CMK (cell line): ENCODE measurements around the gene DHX38.
"Not testable (repeated sequence)": the region's sequence is repeated elsewhere in the genome, so short reads cannot be mapped to it uniquely, and the experiment has no call there.

Experiments
- DNase-seq: peaks from one replicate; pipeline ENCODE4 v3.0.0-alpha.2; 2010; ENCODE audit warnings: low read depth

Gene DHX38

DNA sequence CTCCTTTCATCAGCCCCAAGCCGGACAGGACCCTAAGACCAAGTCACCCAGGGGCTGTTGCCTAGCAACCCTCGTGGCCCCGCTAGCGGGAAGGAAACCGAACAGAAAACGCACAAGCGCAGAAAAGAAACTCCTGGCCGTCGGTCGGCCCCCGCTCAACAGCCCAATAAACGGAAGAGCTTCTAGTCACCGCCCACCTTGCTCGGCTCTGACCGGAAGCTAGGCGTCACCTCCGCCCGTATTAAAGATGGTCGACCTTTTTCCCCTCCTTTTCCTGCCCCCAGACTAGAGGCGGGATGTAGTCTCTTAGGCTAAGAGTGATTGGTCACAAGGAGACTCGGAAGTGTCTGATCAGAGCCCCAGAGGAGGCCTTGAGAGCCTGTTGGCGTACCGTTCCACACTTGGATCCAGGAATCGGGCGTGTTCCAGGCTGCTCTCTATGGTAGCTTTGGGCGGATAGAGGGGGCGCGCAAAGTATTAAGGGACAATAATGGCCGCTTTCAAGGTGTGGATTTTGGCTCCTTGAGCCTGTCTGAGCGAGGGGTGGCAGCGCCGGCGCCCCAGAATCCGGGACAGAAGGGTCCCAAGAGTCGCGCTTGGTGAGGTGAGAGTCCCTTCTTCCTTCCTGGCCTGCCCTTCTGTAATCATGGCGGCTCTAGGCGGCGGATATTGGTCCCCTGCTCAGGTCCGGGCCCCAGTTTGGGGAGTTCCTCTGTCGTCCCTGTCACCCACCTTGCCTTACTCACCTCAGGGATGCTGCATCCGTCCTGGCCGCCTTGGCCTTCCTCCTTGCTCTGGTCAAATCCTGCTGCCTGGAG is at the start of gene DHX38, which contains the start of gene TXNL4B:
TSS of gene DHX38 (plus strand) at position 400 of the 818 bp plus-strand sequence. CDS start 2,311 bp downstream, outside the sequence.
TSS of gene TXNL4B (minus strand) at position 173 of the 818 bp plus-strand sequence. CDS start 2,871 bp downstream, outside the sequence.
- peak; percentile 93 for DNase-seq

DNA sequence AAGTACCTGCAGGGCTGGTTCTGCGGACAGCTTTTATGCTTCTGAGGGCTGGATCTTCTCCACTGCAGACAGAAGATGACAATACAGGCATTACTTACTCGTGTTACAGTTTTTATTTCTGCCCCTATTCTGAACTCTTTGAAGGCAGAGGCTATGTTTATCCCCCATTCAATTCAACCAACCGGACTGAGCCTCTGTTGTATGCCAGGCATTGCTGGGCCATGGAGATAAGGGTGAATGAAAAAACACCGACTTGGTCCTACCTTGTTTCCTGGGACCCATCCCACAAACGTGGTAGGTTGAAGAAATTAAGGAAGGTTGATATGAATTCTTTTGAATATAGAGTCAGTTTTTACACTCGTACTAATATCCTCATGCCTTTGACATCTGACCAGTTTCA is 49.4 kb upstream of the DHX38 start:
- DNase-seq = no peak

GRCh38 chr16:72044825-72045359 is 48.8 kb upstream of the DHX38 start:
- DNase-seq = no peak

DNA sequence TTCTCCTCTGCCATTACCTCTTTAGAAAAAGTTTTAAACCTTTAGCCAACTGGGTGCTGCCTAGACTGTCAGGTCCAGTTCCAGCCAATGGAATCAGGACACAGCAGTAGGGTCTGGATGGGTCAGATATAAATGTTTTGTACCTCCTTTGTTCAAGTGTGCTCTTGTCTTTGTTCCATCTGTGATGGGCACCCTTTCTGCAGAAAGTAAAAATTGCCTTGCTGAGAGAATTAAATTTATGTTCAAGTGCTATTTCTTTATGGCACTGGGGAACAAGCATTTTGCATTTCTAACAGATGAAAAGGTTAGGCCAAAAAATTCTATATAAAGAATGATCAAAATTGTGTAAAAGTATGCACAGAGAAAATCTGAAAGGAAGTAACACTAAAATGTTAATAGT is 44.5 kb upstream of the DHX38 start:
- DNase-seq = no peak

- DNase-seq = no peak
Observed at GRCh38 chr16:72050769-72051464, 42.7 kb upstream of the DHX38 start.

DNA sequence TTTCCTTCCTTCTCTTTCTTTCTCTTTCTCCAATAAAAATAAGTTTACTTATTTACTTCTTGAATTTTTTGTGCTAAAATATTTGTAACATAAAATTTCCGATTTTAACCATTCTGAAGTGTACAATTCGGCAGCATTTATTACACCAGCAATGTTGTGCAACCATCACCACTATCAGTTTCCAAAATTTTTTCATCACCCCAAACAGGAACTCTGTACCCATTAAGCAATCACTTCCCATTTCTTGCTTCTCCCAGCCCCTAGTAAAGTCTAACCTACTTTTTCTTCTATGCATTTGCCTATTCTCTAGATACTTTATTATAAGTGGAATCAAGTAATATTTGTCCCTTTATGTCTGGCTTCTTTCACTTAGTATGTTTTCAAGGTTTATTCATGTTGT is 41.8 kb upstream of the DHX38 start:
- no peak for DNase-seq

GRCh38 chr16:72054254-72054847 is 39.3 kb upstream of the DHX38 start, which contains the start of gene HP:
Gene HP (plus strand): TSS chr16:72054505. CDS start chr16:72054653, 148 bp downstream.
- DNase-seq = not testable (repeated sequence)

- no peak for DNase-seq
Observed at GRCh38 chr16:72055911-72056310, 37.7 kb upstream of the DHX38 start.

DNA sequence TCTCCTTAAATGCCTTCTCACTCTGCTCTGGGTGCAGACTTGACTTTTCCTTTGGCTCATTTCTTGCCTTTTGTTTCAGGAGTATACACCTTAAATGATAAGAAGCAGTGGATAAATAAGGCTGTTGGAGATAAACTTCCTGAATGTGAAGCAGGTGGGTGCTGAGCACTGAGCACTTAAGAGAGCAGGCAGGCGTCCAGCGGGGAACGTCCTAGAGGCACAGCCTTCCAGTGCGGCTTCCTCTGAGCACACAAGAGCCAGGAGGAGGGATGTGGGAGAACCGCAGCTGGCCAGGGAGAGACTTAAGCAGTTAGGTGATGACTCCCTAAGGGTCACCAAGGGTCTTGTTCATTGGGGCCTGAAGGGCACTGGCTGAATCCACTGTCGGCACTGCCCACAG is 36.3 kb upstream of the DHX38 start:
- DNase-seq = not testable (repeated sequence)

- not testable (repeated sequence) for DNase-seq
Observed at GRCh38 chr16:72059060-72059459, 34.6 kb upstream of the DHX38 start.

DNA sequence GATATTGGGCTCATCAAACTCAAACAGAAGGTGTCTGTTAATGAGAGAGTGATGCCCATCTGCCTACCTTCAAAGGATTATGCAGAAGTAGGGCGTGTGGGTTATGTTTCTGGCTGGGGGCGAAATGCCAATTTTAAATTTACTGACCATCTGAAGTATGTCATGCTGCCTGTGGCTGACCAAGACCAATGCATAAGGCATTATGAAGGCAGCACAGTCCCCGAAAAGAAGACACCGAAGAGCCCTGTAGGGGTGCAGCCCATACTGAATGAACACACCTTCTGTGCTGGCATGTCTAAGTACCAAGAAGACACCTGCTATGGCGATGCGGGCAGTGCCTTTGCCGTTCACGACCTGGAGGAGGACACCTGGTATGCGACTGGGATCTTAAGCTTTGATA is 33.2 kb upstream of the DHX38 start:
- DNase-seq = no peak

GRCh38 chr16:72061564-72061963 is 32.1 kb upstream of the DHX38 start:
- DNase-seq = no peak

DNA sequence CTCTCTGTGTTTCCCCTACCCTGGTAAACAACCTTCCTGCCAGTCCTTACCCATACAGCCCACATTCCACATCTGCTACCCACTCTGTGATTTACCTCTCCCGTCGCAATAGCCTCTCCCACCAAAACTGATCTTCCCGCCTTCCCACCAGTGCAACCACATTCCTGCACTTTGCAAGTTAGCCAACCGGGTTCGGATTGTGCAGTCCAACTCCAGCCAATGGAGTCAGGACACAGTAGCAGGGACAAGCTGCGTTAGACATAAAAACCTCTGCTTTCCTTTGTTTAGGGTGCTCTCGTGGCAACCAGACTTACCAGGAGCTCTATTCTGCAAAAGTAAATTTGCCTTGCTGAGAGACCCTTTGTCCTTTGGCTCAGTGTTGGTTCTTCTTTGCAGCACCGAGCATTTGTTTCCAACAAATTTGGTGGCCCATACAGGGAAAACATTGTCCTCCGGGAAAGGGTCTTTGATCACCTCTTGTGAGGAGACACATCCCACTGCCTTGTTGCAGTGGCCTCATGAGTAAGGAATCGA is 29.2 kb upstream of the DHX38 start:
- no peak for DNase-seq

DNA sequence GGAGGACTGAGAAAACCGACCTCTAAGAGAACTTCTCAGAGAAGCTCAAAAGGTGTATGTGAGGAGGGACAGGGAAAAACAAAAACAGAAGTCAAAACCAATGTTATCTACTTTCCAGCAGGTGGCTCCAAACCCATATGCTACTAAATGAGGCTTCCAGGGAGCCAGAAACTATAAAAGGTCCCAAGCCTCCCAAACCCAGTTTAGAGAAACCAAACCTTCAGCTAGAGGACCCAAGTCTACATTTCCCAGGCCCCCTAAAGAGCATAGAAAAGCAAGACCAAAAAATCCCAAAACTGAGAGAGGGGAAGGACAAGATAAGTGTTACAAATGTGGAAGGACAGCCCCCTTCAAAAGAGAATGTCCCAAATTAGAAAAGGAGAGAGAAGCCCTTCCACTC is 26.9 kb upstream of the DHX38 start:
- DNase-seq = peak; percentile 11

DNA sequence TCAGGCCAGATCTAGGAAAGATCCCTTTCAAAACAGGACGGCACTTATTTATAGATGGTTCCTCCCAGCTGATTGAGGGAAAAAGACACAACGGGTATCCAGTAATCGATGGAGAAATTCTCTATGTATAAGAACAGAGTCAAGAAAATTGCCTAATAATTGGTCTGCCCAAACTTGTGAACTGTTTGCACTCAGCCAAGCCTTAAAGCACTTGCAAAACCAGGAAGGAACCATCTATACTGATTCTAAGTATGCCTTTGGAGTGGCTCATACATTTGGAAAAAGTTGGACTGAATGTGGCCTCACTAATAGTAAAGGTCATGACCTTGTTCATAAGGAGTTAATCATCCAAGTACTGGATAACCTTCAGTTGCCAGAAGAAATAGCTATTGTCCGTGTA is 24.7 kb upstream of the DHX38 start:
- DNase-seq = no peak

DNA sequence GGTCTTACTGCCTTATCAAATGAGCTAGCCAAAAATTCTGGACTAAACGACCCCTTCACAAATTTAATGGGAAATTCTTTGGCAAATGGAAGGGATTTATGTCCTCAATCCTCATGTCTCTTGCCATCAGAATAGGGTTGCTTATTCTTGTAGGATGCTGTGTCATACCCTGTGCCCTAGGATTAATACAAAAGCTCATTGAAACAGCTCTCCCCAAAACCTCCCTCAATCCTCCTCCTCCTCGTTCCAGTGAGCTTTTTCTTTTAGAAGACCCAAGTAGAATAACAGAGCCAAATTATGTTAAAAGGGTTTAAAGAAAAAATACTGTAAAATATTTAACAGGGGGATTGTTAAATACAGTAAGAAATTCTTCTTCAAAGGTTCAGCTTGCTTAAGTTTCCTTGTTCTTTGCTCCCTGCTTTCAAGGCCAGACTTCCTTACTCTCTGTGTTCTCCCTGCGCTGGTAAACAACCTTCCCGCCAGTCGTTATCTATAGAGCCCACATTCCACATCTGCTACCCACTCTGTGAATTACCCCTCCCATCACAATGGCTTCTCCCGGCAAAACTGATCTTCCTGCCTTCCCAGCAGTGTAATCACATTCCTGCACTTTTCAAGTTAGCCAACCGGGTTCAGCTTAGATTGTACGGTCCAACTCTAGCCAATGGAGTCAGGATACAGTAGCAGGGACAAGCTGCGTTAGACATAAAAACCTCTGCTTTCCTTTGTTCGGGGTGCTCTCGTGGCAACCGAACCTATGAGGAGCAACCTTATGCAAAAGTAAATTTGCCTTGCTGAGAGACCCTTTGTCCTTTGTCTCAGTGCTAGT is 20.9 kb upstream of the DHX38 start:
- no peak for DNase-seq

GRCh38 chr16:72073560-72074230 is 20.0 kb upstream of the DHX38 start:
- no peak for DNase-seq

- not testable (repeated sequence) for DNase-seq
Observed at GRCh38 chr16:72075067-72075466, 18.6 kb upstream of the DHX38 start.

- DNase-seq = not testable (repeated sequence)
Observed at GRCh38 chr16:72076991-72077706, 16.5 kb upstream of the DHX38 start.
